Lower lobe of right lung (tissue), 2 donors: ENCODE measurements around the gene GLYR1. TPM values are rescaled to one million over a fixed set of nuclear protein-coding genes. Genes with fewer than 3 reads are reported as not detected.

ENCODE experiments used
- ATAC-seq, 2 donors: fragments of 200-7000 bp; cut with Tn5 transposase; one replicate each; pipeline ENCODE4 v1.9.1; 2020 to 2022; ENCODE audit warnings: mild to moderate bottlenecking in 2 of 2, moderate library complexity in 2 of 2
- DNase-seq: peaks from one replicate; pipeline ENCODE4 v3.0.0-alpha.2; 2020
- H3K27ac ChIP-seq: fragments of 200-600 bp; one replicate; pipeline ENCODE4 v1.8.0; 2022
- H3K27me3 ChIP-seq: fragments of 200-600 bp; one replicate; pipeline ENCODE4 v1.8.0; 2022; ENCODE audit warnings: low read depth
- H3K36me3 ChIP-seq: fragments of 200-600 bp; one replicate; pipeline ENCODE4 v1.8.0; 2022; ENCODE audit warnings: mild to moderate bottlenecking
- H3K4me1 ChIP-seq: fragments of 200-600 bp; one replicate; pipeline ENCODE4 v1.8.0; 2022
- H3K4me3 ChIP-seq: fragments of 200-600 bp; one replicate; pipeline ENCODE4 v1.8.0; 2022; ENCODE audit warnings: mild to moderate bottlenecking
- H3K9me3 ChIP-seq: fragments of 200-600 bp; one replicate; pipeline ENCODE4 v1.8.0; 2022
- intact Hi-C: fragments of 100-400 bp; cut with DNase I; formaldehyde crosslinking; loops from one replicate; pipeline ENCODE4 v1.11.0; 2022
- total RNA-seq: library from RNA; stranded (reverse); fragmentation: NEBNext Ultra II Directional; extraction: Animal tissue kit (Norgen Biotek cat#: 25700); gene quantifications from one replicate; pipeline ENCODE4 v1.2.1, GENCODE V29; 2021
- TF ChIP-seq, protein P1 (sequence below): fragments of 200-600 bp; IDR thresholded peaks from one replicate; pipeline ENCODE4 v1.8.0; 2022; ENCODE audit warnings: antibody characterized with exemption, mild to moderate bottlenecking
- donor health status: DM: no; HTN: yes; CAD: no; lungs with severe emphysema.

The GLYR1 gene
- total RNA-seq, 1 donor from 2014 or later: 89.3 TPM

DNA sequence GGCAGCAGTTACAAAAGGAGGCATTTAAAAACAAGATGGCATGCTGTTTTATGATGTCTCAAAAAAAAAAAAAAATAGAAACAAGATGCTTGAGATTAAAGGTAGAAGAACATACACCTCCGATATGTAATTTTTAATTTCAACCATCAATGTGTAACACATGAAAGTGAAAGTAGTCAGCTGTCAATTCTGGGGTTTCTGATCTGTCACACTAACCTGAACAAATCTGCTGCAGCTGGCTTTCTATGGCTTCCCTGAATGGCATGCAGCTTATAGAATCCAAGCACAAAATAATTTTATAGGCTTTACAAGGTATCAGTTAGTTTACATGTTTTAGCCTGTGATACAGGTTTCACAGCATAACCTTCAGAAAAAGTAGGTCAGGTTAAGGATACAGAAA lies 13.5 kb downstream of the GLYR1 start:
- DNase-seq: no peak
- Histone ChIP-seq H3K4me3 (no peak overlapping the region), H3K36me3 (peaks cover 91% of the 10 kb centered on the region), H3K27ac (no peak overlapping the region), H3K27me3 (no peaks in the 10 kb centered on the region), H3K4me1 (no peaks in the 10 kb centered on the region), H3K9me3 (no peaks in the 10 kb centered on the region)
- intact Hi-C loops: no loop called here
- TF ChIP-seq, protein P1, sequence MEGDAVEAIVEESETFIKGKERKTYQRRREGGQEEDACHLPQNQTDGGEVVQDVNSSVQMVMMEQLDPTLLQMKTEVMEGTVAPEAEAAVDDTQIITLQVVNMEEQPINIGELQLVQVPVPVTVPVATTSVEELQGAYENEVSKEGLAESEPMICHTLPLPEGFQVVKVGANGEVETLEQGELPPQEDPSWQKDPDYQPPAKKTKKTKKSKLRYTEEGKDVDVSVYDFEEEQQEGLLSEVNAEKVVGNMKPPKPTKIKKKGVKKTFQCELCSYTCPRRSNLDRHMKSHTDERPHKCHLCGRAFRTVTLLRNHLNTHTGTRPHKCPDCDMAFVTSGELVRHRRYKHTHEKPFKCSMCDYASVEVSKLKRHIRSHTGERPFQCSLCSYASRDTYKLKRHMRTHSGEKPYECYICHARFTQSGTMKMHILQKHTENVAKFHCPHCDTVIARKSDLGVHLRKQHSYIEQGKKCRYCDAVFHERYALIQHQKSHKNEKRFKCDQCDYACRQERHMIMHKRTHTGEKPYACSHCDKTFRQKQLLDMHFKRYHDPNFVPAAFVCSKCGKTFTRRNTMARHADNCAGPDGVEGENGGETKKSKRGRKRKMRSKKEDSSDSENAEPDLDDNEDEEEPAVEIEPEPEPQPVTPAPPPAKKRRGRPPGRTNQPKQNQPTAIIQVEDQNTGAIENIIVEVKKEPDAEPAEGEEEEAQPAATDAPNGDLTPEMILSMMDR: no peak
- ATAC-seq: no peak

DNA sequence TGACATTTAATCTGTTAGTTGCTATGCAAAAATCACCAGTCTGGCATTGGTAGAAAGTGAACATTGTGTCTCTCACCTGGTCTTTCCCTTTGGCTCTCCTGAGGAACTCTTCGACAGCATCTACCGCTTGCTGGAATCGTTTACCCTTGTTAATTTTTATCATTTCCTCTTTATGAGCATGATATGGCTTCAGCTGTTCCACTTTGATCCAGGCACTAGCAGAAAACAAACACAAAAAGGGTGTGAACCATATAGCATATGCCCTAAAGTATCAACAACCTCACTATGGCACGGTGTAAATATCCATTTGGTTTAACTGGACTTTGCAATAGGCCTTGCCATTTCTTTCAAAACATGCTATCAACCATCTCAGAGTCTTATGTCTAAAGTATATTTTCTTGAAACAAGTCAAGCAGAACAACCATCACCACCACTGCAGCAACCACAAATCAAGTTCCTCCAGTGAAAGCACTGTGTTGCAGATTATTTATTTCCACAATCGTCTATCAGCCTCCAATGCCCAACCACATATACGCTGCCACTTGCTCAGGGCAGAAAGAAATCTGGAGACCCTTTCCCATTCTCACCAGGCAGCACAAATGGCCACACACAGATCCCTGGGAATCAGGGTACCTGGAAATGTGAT lies 14.3 kb downstream of the GLYR1 start:
- DNase-seq (no peak), ATAC-seq (no peak)
- TF ChIP-seq, protein P1: no peak
- Histone ChIP-seq H3K4me1 (no peaks in the 10 kb centered on the region), H3K27ac (no peak overlapping the region), H3K9me3 (no peaks in the 10 kb centered on the region), H3K27me3 (no peaks in the 10 kb centered on the region), H3K4me3 (no peak overlapping the region), H3K36me3 (peaks cover 91% of the 10 kb centered on the region)
- intact Hi-C loops: no loop called here

DNA sequence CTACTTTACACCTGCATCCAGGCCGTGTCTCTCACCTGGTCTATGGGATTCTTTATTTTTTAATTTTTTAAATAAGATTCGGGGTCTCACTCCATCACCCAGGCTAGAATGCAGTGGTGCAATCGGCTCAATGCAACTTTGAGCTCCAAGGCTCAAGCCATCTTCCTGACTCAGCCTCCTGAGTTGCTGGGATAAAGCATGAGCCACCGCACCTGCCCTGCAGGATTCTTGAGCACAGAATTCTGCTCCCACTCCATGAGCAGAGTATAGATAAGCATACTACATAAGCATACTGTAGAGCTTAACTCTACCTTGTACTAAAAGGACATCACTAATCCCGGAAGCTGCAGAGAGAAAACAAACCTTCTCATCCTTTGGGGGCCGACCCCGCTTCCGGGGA lies 15.5 kb downstream of the GLYR1 start:
- DNase-seq (no peak), ATAC-seq (no peak)
- Histone ChIP-seq H3K4me3 (no peak overlapping the region), H3K27ac (no peak overlapping the region), H3K36me3 (peaks cover 91% of the 10 kb centered on the region), H3K27me3 (no peaks in the 10 kb centered on the region), H3K9me3 (no peaks in the 10 kb centered on the region), H3K4me1 (no peaks in the 10 kb centered on the region)
- intact Hi-C loops: no loop called here
- TF ChIP-seq, protein P1: no peak

DNA sequence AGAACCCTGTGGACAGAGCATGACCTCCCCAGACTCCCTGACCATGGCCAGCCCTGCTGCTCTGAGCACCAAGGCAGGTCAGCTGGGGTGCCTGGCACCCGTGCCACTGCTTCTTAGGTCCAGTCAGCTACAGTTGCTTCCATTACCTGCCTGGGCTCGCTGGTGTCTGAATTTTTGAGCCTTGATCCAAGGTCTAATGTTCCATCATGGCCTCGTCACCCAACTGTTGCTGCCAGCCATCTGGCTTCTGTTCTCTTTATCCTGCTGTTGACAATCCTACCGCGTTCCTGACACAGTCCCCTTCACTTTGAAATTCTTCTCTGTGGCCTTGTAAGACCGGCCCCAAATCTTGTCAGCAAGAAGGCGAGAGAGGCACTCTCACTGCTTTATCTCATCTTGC lies 16.7 kb downstream of the GLYR1 start:
- TF ChIP-seq, protein P1: no peak
- ATAC-seq (no peak), DNase-seq (no peak)
- H3K4me1 ChIP-seq: no peaks in the 10 kb centered on the region
- intact Hi-C loops: no loop called here
- no peaks in the 10 kb centered on the region for H3K9me3 ChIP-seq
- no peak overlapping the region for H3K4me3 ChIP-seq
- no peaks in the 10 kb centered on the region for H3K27me3 ChIP-seq
- H3K27ac ChIP-seq: no peak overlapping the region
- H3K36me3 ChIP-seq: peaks cover 91% of the 10 kb centered on the region

DNA sequence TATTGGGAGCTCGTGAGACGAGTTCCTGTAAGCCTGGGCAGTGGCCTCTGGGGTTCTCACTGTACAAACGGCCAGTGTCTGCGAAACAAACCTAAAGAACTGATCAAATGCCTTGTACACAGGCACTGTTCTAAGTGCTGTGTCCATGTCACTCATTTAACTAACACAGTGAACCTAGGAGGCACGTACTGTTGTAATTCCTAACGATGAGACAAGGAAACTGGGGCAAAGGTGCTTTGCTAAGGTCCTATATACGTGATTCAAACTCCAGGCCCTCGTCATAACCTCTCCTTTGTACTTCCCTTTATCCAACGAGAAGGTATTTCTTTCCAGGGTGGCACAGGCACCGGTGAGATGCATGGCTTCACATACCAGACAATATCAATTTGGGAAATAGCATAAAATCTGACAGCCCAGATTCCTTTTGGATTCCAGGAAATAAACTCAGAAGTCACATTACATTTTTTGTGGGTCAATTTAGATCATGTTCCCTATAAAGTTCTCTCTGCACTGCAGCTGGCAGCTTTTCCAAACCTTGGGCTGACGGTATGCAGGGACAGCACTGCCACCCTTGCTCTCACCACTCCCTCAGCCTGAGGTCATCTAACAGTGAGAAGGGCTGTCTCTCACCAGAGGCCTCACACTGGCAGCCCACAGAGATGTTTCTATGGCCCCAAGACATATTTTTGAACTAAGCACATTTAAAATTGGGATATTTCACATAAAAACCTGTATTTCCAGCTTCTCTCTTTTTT lies 18.3 kb downstream of the GLYR1 start:
- no peak for DNase-seq
- Histone ChIP-seq H3K36me3 (peaks cover 95% of the 10 kb centered on the region), H3K9me3 (no peaks in the 10 kb centered on the region), H3K4me3 (no peak overlapping the region), H3K27me3 (no peaks in the 10 kb centered on the region), H3K4me1 (no peaks in the 10 kb centered on the region), H3K27ac (no peak overlapping the region)
- no peak for ATAC-seq
- TF ChIP-seq, protein P1: no peak
- intact Hi-C loops: no loop called here
